ENCODE results near the gene KBTBD12.

Gene KBTBD12

DNA sequence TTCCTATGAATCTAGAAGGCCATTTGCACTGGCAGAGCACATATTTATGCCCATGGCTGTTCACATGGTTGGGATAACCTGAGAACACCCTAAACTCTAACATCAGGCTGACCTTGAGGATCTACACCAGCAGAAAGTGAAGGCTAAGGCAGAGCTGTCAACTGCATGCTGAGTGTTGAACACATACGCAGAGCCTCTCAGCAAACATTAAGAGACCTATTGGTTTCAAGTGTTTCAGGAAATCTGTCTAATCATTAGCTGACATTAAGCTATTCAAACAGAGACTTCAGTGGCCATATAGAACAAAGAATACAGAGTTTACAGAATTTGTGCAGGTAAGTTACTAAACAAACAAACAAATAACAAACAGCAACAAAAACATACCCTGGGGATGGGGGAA is 121.1 kb downstream of the KBTBD12 start:
- DNase-seq = no peak

Data from inflammatory macrophage treated with lipopolysaccharide for 4 hours (primary cell).